Endothelial cell of umbilical vein (primary cell): ENCODE results near the gene CD151. TPM values are rescaled to one million over a fixed set of nuclear protein-coding genes. Genes with fewer than 3 reads are reported as not detected.
A peak's percentile ranks its signal among the peaks of the same experiment; 100 is the strongest.

ENCODE experiments used
- BruUV-seq: library from RNA; stranded (reverse); fragments of 400-500 nt; replicated peaks from 2 replicates; lab custom pipeline; 2021; lab: Mats Ljungman, UMichigan
- CTCF ChIA-PET: fragments of 300-600, 350-600 bp; sonication (Branson Sonifier 250); formaldehyde crosslinking; loops from one replicate; lab custom pipeline; 2021; ENCODE audit warnings: antibody characterized with exemption, inconsistent platforms; lab: Charles Lee
- POLR2A ChIA-PET: fragments of 300-600, 350-600 bp; sonication (Branson Sonifier 250); formaldehyde crosslinking; loops from one replicate; lab custom pipeline; 2021; ENCODE audit warnings: antibody characterized with exemption, inconsistent platforms; lab: Charles Lee
- DNase-seq: peaks from one replicate; pipeline ENCODE4 v3.0.0-alpha.2; 2011; ENCODE audit warnings: low read depth, low spot score
- FAIRE-seq: peaks from 2 replicates; lab custom pipeline; 2011; peaks lifted over from hg19 to GRCh38; lab: Jason Lieb, UNC
- H2AFZ ChIP-seq: 2 replicates; pipeline ENCODE4 v1.6.0; 2012; ENCODE audit warnings: low read depth, low read length, control low read depth, inconsistent platforms
- H3K27ac ChIP-seq: 2 replicates; pipeline ENCODE4 v1.5.1; 2011; ENCODE audit warnings: low read depth, mild to moderate bottlenecking, control low read depth, low read length, moderate library complexity; ENCODE audit not compliant: insufficient read depth
- H3K27me3 ChIP-seq, 2 experiments: 2 replicates each; pipeline versions ENCODE4 v1.6.0 to v1.6.1; 2011; ENCODE audit warnings: low read length in 2 of 2, mixed read lengths in 1 of 2; ENCODE audit not compliant: control insufficient read depth in 2 of 2, insufficient read depth in 2 of 2
- H3K36me3 ChIP-seq, 2 experiments: 2 replicates in 1 of 2; 3 replicates in 1 of 2; pipeline ENCODE4 v1.5.1; 2011; ENCODE audit warnings: low read length in 2 of 2, mild to moderate bottlenecking in 1 of 2, moderate library complexity in 1 of 2; ENCODE audit not compliant: control insufficient read depth in 2 of 2, insufficient read depth in 2 of 2; ENCODE audit errors: extremely low read depth in 1 of 2
- H3K4me1 ChIP-seq: 3 replicates; pipeline ENCODE4 v1.5.1; 2011; ENCODE audit warnings: mild to moderate bottlenecking, low read length; ENCODE audit not compliant: control insufficient read depth, insufficient read depth; ENCODE audit errors: extremely low read depth
- H3K4me2 ChIP-seq: 2 replicates; pipeline ENCODE4 v1.6.1; 2011; ENCODE audit warnings: low read length, control low read depth, mixed read lengths; ENCODE audit not compliant: insufficient read depth
- H3K4me3 ChIP-seq, 3 experiments: fragments of 200-600 bp in 1 of 3; sonication (generic), shearing (Covaris generic) in 1 of 3; replicated peaks in 1 of 3; 2 replicates each; pipeline ENCODE4 v1.5.1; 2011 to 2016; ENCODE audit warnings: control low read depth in 3 of 3, low read length in 3 of 3, mild to moderate bottlenecking in 2 of 3, inconsistent platforms in 1 of 3, low read depth in 1 of 3, moderate library complexity in 1 of 3; ENCODE audit not compliant: insufficient read depth in 1 of 3
- H3K79me2 ChIP-seq: 2 replicates; pipeline ENCODE4 v1.6.0; 2012; ENCODE audit warnings: low read length, inconsistent platforms; ENCODE audit not compliant: control insufficient read depth, insufficient read depth
- H3K9ac ChIP-seq: replicated peaks from 2 replicates; pipeline ENCODE3; 2011; ENCODE audit warnings: low read length, control low read depth; ENCODE audit not compliant: insufficient read depth; ENCODE audit errors: extremely low read depth
- H3K9me1 ChIP-seq: replicated peaks from 3 replicates; pipeline ENCODE4 v1.6.0; 2011; ENCODE audit warnings: mild to moderate bottlenecking, low read length; ENCODE audit not compliant: control insufficient read depth, insufficient read depth; ENCODE audit errors: extremely low read depth
- H3K9me3 ChIP-seq: replicated peaks from 2 replicates; pipeline ENCODE4 v1.5.1; 2012; ENCODE audit warnings: low read length, inconsistent platforms; ENCODE audit not compliant: control insufficient read depth, insufficient read depth
- H4K20me1 ChIP-seq: replicated peaks from 2 replicates; pipeline ENCODE3; 2011; ENCODE audit warnings: mild to moderate bottlenecking, low read length; ENCODE audit not compliant: control insufficient read depth, insufficient read depth; ENCODE audit errors: extremely low read depth
- EZH2 ChIP-seq: IDR thresholded peaks from 2 replicates; pipeline ENCODE4 v1.6.1; 2012; ENCODE audit warnings: borderline replicate concordance, low read depth, mild to moderate bottlenecking, moderate library complexity, low read length, inconsistent platforms; ENCODE audit not compliant: severe bottlenecking
- FOS ChIP-seq: IDR thresholded peaks from 2 replicates; pipeline ENCODE4 v1.6.1; 2011; ENCODE audit warnings: mild to moderate bottlenecking, low read length, moderate library complexity, borderline replicate concordance; ENCODE audit not compliant: insufficient read depth
- GATA2 ChIP-seq: IDR thresholded peaks from 2 replicates; pipeline ENCODE4 v1.7.0; 2011; ENCODE audit warnings: low read depth, mild to moderate bottlenecking, moderate library complexity, mixed read lengths, low read length; ENCODE audit not compliant: insufficient read length, insufficient read depth
- JUN ChIP-seq: IDR thresholded peaks from 2 replicates; pipeline ENCODE4 v1.6.1; 2011; ENCODE audit warnings: borderline replicate concordance, low read depth; ENCODE audit not compliant: insufficient read length, insufficient read depth
- MYC ChIP-seq: IDR thresholded peaks from one replicate; pipeline ENCODE4 v1.6.1; 2011; ENCODE audit warnings: mild to moderate bottlenecking, low read depth, low read length
- POLR2A ChIP-seq: IDR thresholded peaks from 2 replicates; pipeline ENCODE4 v1.6.1; 2012; ENCODE audit warnings: low read depth, mild to moderate bottlenecking, control low read depth, low read length
- POLR2AphosphoS5 ChIP-seq: IDR thresholded peaks from 2 replicates; pipeline ENCODE4 v1.6.1; 2012; ENCODE audit warnings: low read depth, mild to moderate bottlenecking, control low read depth, low read length, moderate library complexity; ENCODE audit not compliant: insufficient read depth
- dilution Hi-C: fragments of 300-500 bp; cut with MboI; formaldehyde crosslinking; loops from one replicate; pipeline ENCODE4 v1.15.0; 2019; ENCODE audit warnings: low sequenced_read_pairs; ENCODE audit not compliant: extremely low pct_ligation_motif_present
- intact Hi-C: fragments of 100-400 bp; cut with micrococcal nuclease; formaldehyde crosslinking; loops from one replicate; pipeline ENCODE4 v1.10.0; 2022
- polyA plus RNA-seq, 4 experiments: library from polyadenylated mRNA; depleted of rRNA in 3 of 4; stranded (reverse) in 3 of 4; unstranded in 1 of 4; fragments of >200 nt; gene quantifications; 2 replicates each; pipeline versions ENCODE4 v1.2.1 to v1.2.3, GENCODE V29; 2011 to 2012; ENCODE audit warnings: missing spikeins in 1 of 4
- total RNA-seq: library from RNA; stranded (reverse); gene quantifications from 2 replicates; pipeline ENCODE4 v1.2.3, GENCODE V29; 2021
- TF ChIP-seq, protein P1 (sequence below), 2 donors: IDR thresholded peaks; 1 replicate in 1 of 2; 2 replicates in 1 of 2; pipeline ENCODE4 v1.5.1; 2011; ENCODE audit warnings: low read length in 2 of 2, mild to moderate bottlenecking in 2 of 2, moderate library complexity in 2 of 2, control low read depth in 1 of 2, inconsistent platforms in 1 of 2, low read depth in 1 of 2; ENCODE audit not compliant: insufficient read depth in 1 of 2; ENCODE audit errors: extremely low read depth in 1 of 2
- TF ChIP-seq, protein P2 (sequence below): IDR thresholded peaks from 2 replicates; pipeline ENCODE4 v1.6.1; 2011; ENCODE audit not compliant: insufficient read depth, insufficient read length

Gene CD151
- total and polyA plus RNA-seq, 2 donors (not counting 3 experiments of a cell fraction or from before 2014, with no cell fraction given) = 515 to 1,090 TPM

DNA sequence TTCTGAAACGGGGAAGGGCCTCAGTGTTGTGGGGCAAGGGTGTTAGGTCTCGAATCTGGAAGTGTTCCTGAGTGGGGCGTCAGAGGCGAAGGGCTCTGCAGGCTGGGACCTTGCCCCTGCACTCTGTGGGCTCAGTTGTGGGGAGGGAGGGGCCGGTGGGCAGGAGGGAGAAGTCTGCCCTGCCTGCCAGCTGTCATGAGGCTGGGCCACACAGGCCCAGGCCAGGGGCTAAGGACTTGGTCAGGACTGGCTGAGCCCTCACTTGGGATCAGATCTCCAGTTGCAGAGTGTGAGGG lies 4.9 kb upstream of the CD151 start, which contains the start of gene CRACR2B:
TSS of gene CRACR2B (plus strand) at position 23 of the 296 bp plus-strand sequence. CDS start 689 bp downstream, outside the sequence.
- H3K36me3 ChIP-seq = peaks cover 4 to 11% of the 10 kb centered on the region in 2 experiments
- intact Hi-C loops (no loop called here), dilution Hi-C loops (no loop called here)
- DNase-seq (no peak), FAIRE-seq (no peak)
- peak within 1 kb of the TSS; percentile 37 for H3K4me2 ChIP-seq
- H3K27ac ChIP-seq = peak within 1 kb of the TSS; percentile 35
- no peaks in the 10 kb centered on the region for H3K9me1 ChIP-seq
- peak within 1 kb of the TSS; percentile 52 for H2AFZ ChIP-seq
- no peaks in the 10 kb centered on the region for H4K20me1 ChIP-seq
- CTCF ChIA-PET = interaction anchor here (2.7 kb wide), 1 partner anchor 20 kb away, joined by 7 read pairs; no protein-coding TSS in a partner anchor
- H3K9me3 ChIP-seq = no peaks in the 10 kb centered on the region
- H3K4me1 ChIP-seq = peaks cover 40% of the 10 kb centered on the region
- no peaks in the 10 kb centered on the region for H3K79me2 ChIP-seq
- BruUV-seq = no TSS peak
- no peaks in the 10 kb centered on the region for H3K27me3 ChIP-seq
- TF ChIP-seq GATA2 (no peak), POLR2AphosphoS5 (no peak), FOS (no peak)
- H3K4me3 ChIP-seq = peak within 1 kb of the TSS; percentile 2 to 23 (median 19)
- no peak within 1 kb of the TSS for H3K9ac ChIP-seq
- POLR2A ChIA-PET = interaction anchor here (1.7 kb wide), 1 partner anchor 9 kb away, joined by 15 read pairs; the partner anchor contains the start of gene PNPLA2

DNA sequence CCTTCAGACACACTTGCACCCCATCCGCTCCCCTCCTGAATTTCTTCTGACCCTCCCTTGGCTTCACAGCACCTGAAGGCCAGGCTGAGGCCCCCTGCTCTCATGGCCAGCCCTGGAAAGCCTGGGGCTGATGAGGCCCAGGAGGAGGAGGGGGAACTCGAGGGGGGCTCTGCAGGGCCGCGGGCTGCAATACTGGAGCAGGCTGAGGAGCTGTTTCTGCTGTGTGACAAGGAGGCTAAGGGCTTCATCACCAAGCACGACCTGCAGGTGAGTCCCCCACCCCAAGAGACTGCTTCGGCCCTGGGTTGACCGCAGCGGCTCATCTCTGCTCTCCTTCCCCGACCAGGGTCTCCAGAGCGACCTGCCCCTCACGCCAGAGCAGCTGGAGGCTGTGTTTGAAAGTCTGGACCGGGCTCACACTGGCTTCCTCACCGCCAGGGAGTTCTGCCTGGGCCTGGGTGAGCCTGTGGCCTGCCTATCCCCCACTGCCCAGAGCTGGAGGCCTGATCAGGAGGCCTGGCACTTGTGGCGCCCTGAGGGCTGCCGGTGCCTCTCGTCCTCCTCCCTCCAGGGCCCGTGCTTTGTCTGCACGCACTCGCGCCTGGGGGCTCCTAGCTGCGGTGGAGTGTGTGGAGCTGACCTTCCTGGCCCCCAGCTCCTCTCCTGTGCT lies 4.1 kb upstream of the CD151 start:
- TF ChIP-seq POLR2A (no peak), POLR2AphosphoS5 (no peak), JUN (no peak), MYC (no peak), GATA2 (no peak), FOS (no peak), EZH2 (no peak)
- TF ChIP-seq, protein P1, sequence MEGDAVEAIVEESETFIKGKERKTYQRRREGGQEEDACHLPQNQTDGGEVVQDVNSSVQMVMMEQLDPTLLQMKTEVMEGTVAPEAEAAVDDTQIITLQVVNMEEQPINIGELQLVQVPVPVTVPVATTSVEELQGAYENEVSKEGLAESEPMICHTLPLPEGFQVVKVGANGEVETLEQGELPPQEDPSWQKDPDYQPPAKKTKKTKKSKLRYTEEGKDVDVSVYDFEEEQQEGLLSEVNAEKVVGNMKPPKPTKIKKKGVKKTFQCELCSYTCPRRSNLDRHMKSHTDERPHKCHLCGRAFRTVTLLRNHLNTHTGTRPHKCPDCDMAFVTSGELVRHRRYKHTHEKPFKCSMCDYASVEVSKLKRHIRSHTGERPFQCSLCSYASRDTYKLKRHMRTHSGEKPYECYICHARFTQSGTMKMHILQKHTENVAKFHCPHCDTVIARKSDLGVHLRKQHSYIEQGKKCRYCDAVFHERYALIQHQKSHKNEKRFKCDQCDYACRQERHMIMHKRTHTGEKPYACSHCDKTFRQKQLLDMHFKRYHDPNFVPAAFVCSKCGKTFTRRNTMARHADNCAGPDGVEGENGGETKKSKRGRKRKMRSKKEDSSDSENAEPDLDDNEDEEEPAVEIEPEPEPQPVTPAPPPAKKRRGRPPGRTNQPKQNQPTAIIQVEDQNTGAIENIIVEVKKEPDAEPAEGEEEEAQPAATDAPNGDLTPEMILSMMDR (IDR thresholded peaks at IDR 0.05; ENCODE audit: extremely low read depth in 1 of 2, insufficient read depth in 1 of 2, low read depth in 1 of 2, low read length in 2 of 2) = no peak
- TF ChIP-seq, protein P2, sequence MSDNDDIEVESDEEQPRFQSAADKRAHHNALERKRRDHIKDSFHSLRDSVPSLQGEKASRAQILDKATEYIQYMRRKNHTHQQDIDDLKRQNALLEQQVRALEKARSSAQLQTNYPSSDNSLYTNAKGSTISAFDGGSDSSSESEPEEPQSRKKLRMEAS = no peak
- intact Hi-C loops (loop anchor here (1.0 kb wide), 1 partner anchor 9 kb away; no protein-coding TSS in a partner anchor), dilution Hi-C loops (no loop called here)
- Histone ChIP-seq H3K27me3 (no peaks in the 10 kb centered on the region), H3K9ac (no peak overlapping the region), H3K36me3 (peaks cover 4 to 11% of the 10 kb centered on the region in 2 experiments), H3K9me1 (no peaks in the 10 kb centered on the region), H3K9me3 (no peaks in the 10 kb centered on the region), H3K4me3 (peak overlapping the region in 1 of 3 experiments; percentile 7), H3K4me1 (peaks cover 41% of the 10 kb centered on the region), H3K79me2 (peaks cover 6% of the 10 kb centered on the region), H4K20me1 (no peaks in the 10 kb centered on the region), H3K4me2 (peak overlapping the region; percentile 58), H3K27ac (peak overlapping the region; percentile 35), H2AFZ (peak overlapping the region; percentile 35)
- FAIRE-seq (no peak), DNase-seq (no peak)
- CTCF ChIA-PET = interaction anchor here (1.1 to 2.7 kb wide), 4 partner anchors 10 to 222 kb away, joined by 3 to 10 read pairs (median 6); partner anchors contain the start of genes PIDD1 and PNPLA2
- BruUV-seq = no TSS peak
- POLR2A ChIA-PET = interaction anchor here (1.1 to 3.6 kb wide), 5 partner anchors 8 to 19 kb away, joined by 3 to 28 read pairs (median 7); partner anchors contain the start of genes PNPLA2, POLR2L, RPLP2 and TSPAN4
